RWPE2 (cell line): ENCODE measurements around the gene TTC39C.

Experiments
- ATAC-seq: fragments of 200-7000 bp; cut with Tn5 transposase; 3 replicates; pipeline ENCODE4 v1.9.1; 2021; ENCODE audit warnings: low read depth
- DNase-seq: peaks from one replicate; pipeline ENCODE4 v3.0.0-alpha.2; 2020; ENCODE audit warnings: low spot score
- H3K27ac ChIP-seq: fragments of 450-650 bp; 2 replicates; pipeline ENCODE4 v1.5.1; 2017; ENCODE audit warnings: mild to moderate bottlenecking; ENCODE audit not compliant: poor library complexity, severe bottlenecking
- H3K27me3 ChIP-seq: fragments of 250-450 bp; sonication (Bioruptor Pico); 2 replicates; pipeline ENCODE4 v1.5.1; 2021; ENCODE audit warnings: mild to moderate bottlenecking, moderate library complexity; ENCODE audit not compliant: insufficient read depth, poor library complexity, severe bottlenecking
- H3K36me3 ChIP-seq: fragments of 250-450 bp; sonication (Bioruptor Pico); 2 replicates; pipeline ENCODE4 v1.5.1; 2020; ENCODE audit warnings: low read depth, mild to moderate bottlenecking, moderate library complexity
- H3K4me1 ChIP-seq: fragments of 250-450 bp; sonication (Bioruptor Pico); 2 replicates; pipeline ENCODE4 v1.5.1; 2021; ENCODE audit warnings: mild to moderate bottlenecking, moderate library complexity; ENCODE audit not compliant: insufficient read depth, poor library complexity, severe bottlenecking
- H3K4me3 ChIP-seq: fragments of 250-450 bp; sonication (Bioruptor Pico); 2 replicates; pipeline ENCODE4 v1.5.1; 2021; ENCODE audit warnings: mild to moderate bottlenecking, moderate library complexity; ENCODE audit not compliant: severe bottlenecking
- H3K9me3 ChIP-seq: fragments of 250-450 bp; sonication (Bioruptor Pico); 2 replicates; pipeline ENCODE4 v1.5.1; 2021; ENCODE audit warnings: mild to moderate bottlenecking, moderate library complexity; ENCODE audit not compliant: severe bottlenecking
- TF ChIP-seq, protein P1 (sequence below): fragments of 450-650 bp; IDR thresholded peaks from one replicate; pipeline ENCODE4 v1.5.1; 2017; ENCODE audit warnings: mild to moderate bottlenecking, moderate library complexity; ENCODE audit not compliant: poor library complexity, severe bottlenecking

The TTC39C gene

GRCh38 chr18:24083550-24083949 is 69.0 kb downstream of the TTC39C start:
- TF ChIP-seq, protein P1, sequence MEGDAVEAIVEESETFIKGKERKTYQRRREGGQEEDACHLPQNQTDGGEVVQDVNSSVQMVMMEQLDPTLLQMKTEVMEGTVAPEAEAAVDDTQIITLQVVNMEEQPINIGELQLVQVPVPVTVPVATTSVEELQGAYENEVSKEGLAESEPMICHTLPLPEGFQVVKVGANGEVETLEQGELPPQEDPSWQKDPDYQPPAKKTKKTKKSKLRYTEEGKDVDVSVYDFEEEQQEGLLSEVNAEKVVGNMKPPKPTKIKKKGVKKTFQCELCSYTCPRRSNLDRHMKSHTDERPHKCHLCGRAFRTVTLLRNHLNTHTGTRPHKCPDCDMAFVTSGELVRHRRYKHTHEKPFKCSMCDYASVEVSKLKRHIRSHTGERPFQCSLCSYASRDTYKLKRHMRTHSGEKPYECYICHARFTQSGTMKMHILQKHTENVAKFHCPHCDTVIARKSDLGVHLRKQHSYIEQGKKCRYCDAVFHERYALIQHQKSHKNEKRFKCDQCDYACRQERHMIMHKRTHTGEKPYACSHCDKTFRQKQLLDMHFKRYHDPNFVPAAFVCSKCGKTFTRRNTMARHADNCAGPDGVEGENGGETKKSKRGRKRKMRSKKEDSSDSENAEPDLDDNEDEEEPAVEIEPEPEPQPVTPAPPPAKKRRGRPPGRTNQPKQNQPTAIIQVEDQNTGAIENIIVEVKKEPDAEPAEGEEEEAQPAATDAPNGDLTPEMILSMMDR = no peak
- no peaks in the 10 kb centered on the region for H3K4me1 ChIP-seq
- H3K27me3 ChIP-seq = no peaks in the 10 kb centered on the region
- no peak overlapping the region for H3K4me3 ChIP-seq
- H3K27ac ChIP-seq = no peak overlapping the region
- peaks cover 4% of the 10 kb centered on the region; the same call in 1 of the 2 replicates for H3K36me3 ChIP-seq
- ATAC-seq = no peak
- no peaks in the 10 kb centered on the region for H3K9me3 ChIP-seq
- no peak for DNase-seq

- H3K4me3 ChIP-seq = no peak overlapping the region
- TF ChIP-seq, protein P1 = no peak
- H3K36me3 ChIP-seq = peaks cover 4% of the 10 kb centered on the region; the same call in 1 of the 2 replicates
- H3K27me3 ChIP-seq = no peaks in the 10 kb centered on the region
- no peak overlapping the region for H3K27ac ChIP-seq
- no peaks in the 10 kb centered on the region for H3K4me1 ChIP-seq
- ATAC-seq = no peak
- DNase-seq = no peak
- no peaks in the 10 kb centered on the region for H3K9me3 ChIP-seq
Measured at GRCh38 chr18:24086082-24086481, 71.5 kb downstream of the TTC39C start.

- H3K27ac ChIP-seq = no peak overlapping the region
- H3K4me1 ChIP-seq = no peaks in the 10 kb centered on the region
- H3K9me3 ChIP-seq = no peaks in the 10 kb centered on the region
- no peaks in the 10 kb centered on the region for H3K27me3 ChIP-seq
- DNase-seq (no peak), ATAC-seq (no peak)
- H3K36me3 ChIP-seq = no peaks in the 10 kb centered on the region
- H3K4me3 ChIP-seq = no peak overlapping the region
- TF ChIP-seq, protein P1 = no peak
Measured at GRCh38 chr18:24089076-24089475, 74.5 kb downstream of the TTC39C start.

- DNase-seq = no peak
- Histone ChIP-seq H3K27ac (no peak overlapping the region), H3K27me3 (no peaks in the 10 kb centered on the region), H3K36me3 (no peaks in the 10 kb centered on the region), H3K4me1 (no peaks in the 10 kb centered on the region), H3K4me3 (no peak overlapping the region), H3K9me3 (no peaks in the 10 kb centered on the region)
- TF ChIP-seq, protein P1 = no peak
- no peak for ATAC-seq
Measured at GRCh38 chr18:24089515-24090337, 75.2 kb downstream of the TTC39C start.

DNA sequence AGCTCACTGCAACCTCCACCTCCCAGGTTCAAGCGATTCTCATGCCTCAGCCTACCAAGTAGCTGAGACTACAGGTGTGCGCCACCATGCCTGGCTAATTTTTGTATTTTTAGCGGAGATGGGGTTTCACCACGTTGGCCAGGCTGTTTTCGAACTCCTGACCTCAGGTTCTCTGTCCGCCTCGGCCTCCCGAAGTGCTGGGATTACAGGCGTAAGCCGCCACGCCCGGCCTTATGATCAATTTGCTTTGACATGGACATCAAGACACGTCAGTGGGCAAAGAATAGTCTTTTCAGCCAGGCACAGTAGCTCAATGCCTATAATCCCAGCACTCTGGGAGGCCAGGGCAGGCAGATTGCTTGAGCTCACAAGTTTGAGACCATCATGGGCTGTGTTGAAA is 76.3 kb downstream of the TTC39C start:
- ATAC-seq = no peak
- H3K4me1 ChIP-seq = no peaks in the 10 kb centered on the region
- no peaks in the 10 kb centered on the region for H3K27me3 ChIP-seq
- no peak overlapping the region for H3K27ac ChIP-seq
- no peak for DNase-seq
- TF ChIP-seq, protein P1 = no peak
- H3K4me3 ChIP-seq = no peak overlapping the region
- no peaks in the 10 kb centered on the region for H3K36me3 ChIP-seq
- no peaks in the 10 kb centered on the region for H3K9me3 ChIP-seq
